GM19035 (cell line): ENCODE measurements around the gene LASP1NB.
"Not testable (repeated sequence)": the region's sequence is repeated elsewhere in the genome, so short reads cannot be mapped to it uniquely, and the experiment has no call there.

ENCODE experiments used
- ATAC-seq: cut with Tn5 transposase; IDR thresholded peaks from one replicate; pipeline ENCODE4 v1.9.1; 2021; ENCODE audit not compliant: unreplicated experiment

The LASP1NB gene

DNA sequence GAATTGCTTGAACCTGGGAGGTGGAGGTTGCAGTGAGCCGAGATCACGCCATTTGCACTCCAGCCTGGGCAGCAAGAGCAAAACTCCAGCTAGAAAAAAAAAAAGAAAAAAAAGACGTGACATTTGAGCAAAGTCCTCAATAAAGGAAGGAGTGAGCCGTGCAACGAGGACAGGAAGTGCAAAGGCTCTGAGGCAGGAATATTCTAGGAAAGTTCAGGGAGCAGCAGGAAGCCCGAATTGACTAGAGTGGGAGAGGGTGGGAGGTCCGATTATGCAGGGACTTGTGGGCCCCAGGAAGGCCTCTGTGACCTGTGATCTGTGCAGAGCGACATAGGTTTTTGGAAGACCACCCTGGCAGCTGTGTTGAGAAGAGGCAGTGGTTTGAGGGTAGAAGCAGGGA, 8.6 kb upstream of the LASP1NB start:
- ATAC-seq: no peak

DNA sequence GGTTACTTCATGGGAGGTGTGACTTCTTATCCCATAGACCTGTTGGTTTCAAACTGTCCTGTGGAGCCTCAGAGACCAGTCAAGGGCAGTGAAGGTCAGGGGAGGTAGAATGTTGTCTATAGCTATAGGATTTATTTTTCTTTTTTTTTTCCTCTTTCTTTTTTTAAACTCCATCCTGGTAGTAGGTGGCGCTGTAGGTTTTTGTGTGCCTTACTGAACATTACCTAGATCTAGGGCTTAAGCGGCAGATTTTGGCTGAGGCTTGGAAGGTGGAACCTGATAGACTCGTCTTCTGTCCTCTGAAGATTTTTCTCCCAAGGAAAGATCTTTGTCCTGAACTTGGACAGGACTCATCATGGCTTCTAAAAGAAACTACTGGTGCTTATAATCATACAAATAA, 8.2 kb upstream of the LASP1NB start:
- no peak for ATAC-seq

DNA sequence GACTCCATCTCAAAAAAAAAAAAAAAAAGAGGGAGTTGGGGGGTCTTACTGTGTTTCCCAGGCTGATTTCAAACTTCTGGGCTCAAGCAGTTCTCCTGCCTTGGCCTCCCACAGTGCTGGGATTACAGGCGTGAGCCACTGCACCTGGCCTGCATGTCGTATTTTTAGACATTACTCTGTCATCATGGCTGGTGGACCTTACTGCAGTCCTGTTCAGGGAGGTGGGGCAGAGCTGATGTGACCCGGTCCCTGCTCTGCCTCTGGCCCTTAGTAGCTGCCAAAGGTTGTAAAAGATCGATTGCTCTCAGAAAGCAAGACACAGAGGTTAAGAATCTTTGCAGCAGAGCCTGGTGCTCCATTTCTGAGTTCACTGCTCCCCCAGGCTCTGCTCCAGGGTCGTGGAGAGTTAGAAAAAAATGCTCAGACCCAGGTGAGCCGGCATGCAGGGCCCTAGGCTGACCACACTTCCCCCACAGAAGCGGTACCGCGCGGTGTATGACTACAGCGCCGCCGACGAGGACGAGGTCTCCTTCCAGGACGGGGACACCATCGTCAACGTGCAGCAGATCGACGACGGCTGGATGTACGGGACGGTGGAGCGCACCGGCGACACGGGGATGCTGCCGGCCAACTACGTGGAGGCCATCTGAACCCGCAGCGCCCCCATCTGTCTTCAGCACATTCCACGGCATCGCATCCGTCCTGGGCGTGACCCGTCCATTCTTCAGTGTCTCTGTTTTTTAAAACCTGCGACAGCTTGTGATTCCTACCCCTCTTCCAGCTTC, 7.1 kb upstream of the LASP1NB start:
- no peak for ATAC-seq

DNA sequence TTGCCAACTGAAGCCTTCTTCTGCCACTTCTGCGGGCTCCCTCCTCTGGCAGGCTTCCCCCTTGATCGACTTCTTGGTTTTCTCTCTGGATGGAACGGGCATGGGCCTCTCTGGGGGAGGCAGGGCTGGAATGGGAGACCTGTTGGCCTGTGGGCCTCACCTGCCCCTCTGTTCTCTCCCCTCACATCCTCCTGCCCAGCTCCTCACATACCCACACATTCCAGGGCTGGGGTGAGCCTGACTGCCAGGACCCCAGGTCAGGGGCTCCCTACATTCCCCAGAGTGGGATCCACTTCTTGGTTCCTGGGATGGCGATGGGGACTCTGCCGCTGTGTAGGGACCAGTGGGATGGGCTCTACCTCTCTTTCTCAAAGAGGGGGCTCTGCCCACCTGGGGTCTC, 6.5 kb upstream of the LASP1NB start:
- ATAC-seq: no peak

DNA sequence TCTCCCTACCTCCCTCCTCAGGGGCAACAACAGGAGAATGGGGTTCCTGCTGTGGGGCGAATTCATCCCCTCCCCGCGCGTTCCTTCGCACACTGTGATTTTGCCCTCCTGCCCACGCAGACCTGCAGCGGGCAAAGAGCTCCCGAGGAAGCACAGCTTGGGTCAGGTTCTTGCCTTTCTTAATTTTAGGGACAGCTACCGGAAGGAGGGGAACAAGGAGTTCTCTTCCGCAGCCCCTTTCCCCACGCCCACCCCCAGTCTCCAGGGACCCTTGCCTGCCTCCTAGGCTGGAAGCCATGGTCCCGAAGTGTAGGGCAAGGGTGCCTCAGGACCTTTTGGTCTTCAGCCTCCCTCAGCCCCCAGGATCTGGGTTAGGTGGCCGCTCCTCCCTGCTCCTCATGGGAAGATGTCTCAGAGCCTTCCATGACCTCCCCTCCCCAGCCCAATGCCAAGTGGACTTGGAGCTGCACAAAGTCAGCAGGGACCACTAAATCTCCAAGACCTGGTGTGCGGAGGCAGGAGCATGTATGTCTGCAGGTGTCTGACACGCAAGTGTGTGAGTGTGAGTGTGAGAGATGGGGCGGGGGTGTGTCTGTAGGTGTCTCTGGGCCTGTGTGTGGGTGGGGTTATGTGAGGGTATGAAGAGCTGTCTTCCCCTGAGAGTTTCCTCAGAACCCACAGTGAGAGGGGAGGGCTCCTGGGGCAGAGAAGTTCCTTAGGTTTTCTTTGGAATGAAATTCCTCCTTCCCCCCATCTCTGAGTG, 5.9 kb upstream of the LASP1NB start:
- ATAC-seq: no peak

DNA sequence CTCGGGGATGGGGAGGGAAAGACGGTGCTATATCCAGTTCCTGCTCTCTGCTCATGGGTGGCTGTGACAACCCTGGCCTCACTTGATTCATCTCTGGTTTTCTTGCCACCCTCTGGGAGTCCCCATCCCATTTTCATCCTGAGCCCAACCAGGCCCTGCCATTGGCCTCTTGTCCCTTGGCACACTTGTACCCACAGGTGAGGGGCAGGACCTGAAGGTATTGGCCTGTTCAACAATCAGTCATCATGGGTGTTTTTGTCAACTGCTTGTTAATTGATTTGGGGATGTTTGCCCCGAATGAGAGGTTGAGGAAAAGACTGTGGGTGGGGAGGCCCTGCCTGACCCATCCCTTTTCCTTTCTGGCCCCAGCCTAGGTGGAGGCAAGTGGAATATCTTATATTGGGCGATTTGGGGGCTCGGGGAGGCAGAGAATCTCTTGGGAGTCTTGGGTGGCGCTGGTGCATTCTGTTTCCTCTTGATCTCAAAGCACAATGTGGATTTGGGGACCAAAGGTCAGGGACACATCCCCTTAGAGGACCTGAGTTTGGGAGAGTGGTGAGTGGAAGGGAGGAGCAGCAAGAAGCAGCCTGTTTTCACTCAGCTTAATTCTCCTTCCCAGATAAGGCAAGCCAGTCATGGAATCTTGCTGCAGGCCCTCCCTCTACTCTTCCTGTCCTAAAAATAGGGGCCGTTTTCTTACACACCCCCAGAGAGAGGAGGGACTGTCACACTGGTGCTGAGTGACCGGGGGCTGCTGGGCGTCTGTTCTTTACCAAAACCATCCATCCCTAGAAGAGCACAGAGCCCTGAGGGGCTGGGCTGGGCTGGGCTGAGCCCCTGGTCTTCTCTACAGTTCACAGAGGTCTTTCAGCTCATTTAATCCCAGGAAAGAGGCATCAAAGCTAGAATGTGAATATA, 4.8 kb upstream of the LASP1NB start:
- no peak for ATAC-seq

DNA sequence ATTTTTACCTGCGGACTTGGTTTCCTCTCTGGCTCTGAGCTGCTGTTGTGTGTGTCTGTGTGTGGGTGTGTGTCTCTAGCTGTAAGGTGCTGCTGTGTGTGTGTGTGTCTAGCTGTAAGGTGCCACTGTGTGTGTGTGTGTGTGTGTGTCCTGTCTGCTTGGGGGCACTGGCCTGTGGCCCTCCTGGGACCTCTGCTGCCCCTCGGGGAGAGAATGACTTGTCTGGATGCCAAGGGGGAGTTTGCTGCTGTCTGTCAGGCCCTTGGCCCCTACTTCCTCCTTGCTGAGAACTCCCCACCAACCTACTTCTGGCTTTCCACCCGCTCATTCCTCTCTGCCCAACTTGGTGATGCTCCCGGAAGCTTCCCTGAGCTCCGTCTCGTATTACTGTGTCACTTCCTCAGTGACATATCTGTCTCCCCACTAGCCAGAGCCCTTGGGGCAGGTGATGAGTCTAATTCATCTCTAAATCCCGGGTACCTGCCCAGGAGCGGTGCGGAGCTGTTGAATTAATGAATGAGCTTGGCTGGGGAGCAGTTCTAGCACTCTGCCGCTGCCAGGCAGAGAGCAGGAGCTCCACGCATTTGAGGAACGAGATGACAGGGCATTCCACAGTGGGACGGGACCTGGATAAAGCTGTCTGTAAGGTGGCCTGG, 3.5 kb upstream of the LASP1NB start:
- ATAC-seq: no peak

DNA sequence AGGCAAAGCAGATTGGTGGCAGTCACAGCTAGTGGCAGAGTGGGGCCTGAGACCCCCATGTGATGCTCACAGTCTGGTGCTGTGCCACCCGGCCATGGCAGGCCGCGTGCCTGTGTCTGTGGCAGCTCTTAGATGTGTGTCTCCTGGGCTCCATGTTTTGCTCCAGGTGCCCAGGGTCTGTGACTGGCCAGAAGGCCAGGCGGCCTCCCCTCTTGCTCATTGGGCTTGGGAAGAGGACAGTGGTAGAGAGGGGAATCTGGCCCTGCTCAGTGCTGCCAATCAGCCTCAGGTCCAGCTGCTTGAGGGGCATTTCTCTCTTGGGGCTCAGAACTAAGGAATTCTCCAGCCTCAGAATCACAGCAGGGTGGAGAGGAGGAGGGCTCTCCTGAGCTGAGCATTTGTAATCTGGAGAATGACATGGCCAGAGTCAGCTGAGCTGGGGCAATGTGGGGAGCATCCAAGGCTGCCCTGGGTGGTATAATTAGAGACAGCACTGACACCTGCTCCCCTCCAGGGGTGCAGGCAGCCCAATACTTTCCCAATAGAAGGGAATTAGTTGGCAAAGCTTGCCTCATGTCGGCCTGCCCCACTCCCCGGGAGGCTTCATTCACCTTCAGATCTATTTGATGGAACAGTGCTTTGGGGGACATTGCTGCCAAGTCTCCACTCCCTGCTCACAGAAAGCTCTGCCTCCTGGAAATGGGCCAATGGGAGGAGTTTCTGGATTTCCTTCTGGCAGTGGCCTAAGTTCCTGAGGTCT, 2.7 kb upstream of the LASP1NB start:
- no peak for ATAC-seq

DNA sequence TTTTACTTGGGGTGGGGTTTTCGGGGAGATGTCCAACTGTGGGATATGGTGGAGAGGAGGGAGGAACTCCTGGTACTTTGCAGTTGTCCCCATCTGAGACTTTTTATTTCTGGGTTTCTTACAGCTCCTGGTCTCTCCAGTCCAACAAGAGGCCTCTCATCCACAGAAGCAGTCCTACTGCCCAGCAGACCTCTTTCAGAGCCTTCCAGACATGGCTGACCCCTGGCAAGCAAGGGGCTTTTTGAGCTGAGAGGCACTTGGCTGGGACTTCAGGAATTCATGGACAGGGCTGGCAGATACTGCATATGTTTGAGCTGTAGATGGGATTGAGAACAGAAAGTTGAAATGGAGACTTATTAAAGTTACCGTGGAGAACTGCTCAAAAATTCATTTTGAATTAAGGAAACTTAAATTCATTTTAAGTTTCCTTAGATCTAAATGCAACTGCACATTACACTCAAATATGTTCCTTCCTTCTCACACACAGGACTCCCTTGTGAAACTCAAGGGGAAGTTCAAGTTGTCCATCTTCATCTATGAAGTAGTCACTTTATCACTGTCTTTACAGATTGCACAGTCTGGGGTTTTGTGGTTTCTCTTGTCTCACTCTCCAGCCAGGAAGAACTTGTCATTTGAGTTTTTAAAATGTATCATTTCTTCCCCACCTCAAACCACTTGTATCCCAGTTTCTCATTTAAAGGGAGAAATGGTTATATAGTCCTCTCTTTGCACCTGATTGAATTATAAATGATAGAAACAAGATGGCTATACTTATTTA, 1.1 kb downstream of the LASP1NB start:
- no peak for ATAC-seq

DNA sequence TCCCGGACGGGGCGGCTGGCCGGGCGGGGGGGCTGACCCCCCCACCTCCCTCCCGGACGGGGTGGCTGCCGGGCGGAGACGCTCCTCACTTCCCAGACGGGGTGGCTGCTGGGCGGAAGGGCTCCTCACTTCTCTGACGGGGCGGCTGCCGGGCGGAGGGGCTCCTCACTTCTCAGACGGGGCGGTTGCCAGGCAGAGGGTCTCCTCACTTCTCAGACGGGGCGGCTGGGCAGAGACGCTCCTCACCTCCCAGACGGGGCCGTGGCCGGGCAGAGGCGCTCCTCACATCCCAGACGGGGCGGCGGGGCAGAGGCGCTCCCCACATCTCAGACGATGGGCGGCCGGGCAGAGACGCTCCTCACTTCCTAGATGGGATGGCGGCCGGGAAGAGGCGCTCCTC, 5.4 kb downstream of the LASP1NB start:
- not testable (repeated sequence) for ATAC-seq

DNA sequence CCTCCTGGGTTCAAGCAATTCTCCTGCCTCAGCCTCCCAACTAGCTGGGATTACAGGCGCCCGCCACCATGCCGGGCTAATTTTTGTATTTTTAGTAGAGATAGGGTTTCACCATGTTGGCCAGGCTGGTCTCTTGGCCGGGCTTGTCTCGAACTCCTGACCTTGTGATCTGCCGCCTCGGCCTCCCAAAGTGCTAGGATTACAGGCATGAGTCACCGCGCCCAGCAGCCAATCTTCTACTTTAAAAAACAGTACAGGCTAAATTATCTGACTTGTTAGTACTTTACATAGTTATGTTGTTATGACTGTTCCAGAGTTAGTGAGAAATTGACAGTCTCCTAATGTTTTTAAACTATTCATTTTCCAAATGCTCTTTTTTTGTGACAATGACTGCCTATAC, 8.5 kb downstream of the LASP1NB start:
- not testable (repeated sequence) for ATAC-seq

DNA sequence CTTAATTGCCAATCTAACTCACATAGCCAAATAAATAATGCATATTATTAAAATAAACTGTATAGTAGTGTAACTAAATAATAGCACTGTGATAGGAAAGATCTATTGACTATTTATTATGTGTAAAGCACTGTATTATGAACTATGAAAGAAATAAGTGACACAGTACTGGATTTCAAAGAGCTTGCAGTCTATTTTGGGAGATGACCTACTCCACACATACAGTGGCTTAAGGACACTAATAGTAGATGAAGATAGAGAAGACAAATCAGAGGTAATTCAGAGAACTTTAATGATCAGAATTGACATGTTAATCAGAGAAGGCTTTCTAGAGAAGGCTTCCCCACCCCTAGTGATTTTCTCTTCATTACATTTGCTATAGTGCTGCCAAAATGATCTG, 14.6 kb downstream of the LASP1NB start:
- no peak for ATAC-seq

DNA sequence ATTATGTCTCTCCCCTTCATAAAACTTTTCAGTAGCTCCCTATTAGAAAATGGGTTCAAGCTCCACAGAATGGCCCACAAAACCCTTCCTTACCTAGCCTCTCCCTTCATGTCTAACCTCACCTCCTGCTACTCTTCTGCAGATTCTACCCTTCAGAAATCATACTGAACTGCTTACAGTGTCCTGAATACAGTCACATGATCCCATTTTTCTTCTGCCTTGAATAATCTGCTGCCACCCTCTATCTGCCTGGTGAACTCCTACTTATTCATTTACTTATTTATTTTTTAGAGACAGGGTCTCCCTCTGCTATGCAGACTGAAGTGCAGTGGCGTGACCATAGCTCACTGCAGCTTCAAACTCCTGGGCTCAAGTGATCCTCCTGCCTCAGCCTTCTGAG, 15.0 kb downstream of the LASP1NB start:
- no peak for ATAC-seq

DNA sequence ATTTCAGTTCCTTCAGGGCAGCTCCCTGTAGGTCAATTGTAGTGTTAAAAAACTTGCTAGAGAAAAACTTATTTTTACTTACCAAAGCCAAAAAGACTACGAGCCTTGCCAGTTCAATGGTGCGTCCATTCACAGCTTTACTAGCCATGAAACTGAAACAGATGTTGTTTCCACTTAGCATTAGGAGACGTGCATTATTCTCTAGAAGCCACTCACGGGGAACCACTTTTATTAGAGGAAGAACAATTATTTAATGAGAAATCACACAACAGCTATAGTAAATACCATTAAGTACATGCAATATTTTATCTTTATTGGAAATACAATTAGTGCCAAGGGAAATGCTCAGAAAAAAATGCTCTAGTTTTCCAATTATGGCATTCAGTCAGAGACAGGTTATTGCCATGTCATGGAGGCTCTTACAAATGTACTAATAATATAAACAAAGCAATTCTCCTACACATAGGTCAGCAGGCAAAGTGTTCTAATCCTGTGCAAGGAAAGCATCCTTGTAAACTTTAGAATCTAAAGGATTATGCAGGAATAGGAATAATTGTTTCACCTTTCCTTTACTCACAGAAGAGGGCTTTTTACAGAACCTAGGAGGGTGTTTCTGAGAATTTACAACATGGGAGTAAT, 17.4 kb downstream of the LASP1NB start:
- ATAC-seq: no peak

DNA sequence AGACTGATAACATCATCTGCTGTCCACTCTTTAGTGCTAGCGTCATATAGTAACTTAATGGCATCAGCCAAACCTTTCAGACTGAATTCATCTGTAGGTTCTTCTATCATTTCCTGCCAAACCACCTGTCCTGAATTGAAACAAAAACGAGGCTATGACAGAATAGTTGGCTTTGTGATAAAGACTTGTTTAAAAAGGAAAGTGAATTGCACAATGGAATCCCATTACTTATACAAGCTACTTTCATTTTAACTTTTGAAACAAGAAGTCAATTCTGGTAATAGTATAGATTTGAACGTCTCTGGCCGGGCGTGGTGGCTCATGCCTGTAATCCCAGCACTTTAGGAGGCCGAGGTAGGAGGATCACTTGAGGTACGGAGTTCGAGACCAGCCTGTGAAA, 18.2 kb downstream of the LASP1NB start:
- no peak for ATAC-seq

DNA sequence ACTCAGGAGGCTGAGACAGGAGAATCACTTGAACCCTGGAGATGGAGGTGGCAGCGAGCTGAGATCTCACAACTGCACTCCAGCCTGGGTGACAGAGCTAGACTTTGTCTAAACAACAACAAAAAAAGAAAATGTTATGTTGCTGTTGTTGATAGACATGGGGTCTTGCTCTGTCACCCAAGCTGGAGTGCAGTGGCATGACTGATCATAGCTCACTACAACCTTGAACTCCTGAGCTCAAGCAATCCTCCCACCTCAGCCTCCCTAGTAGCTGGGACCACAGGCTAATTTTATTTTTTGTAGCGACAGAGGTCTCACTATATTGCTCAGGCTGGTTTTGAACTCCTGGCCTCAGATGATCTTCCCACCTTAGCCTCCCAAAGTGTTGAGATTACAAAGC, 21.8 kb downstream of the LASP1NB start:
- no peak for ATAC-seq

DNA sequence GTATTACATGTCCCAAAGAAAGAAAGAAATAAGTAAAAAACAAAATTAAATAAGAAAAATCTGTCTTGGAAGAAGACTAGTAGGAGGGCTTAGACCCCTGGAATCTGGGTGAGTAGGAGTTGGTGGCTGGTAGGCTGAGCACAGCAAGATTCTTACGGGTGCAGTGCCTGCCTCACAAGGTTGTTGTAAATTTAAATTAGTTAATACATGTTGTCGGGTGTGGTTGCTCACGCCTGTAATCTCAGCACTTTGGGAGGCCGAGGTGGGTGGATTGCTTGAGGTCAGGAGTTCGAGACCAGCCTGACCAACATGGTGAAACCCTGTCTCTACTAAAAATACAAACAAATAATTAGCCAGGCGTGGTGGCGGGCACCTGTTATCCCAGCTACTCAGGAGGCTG, 28.4 kb downstream of the LASP1NB start:
- ATAC-seq: not testable (repeated sequence)

DNA sequence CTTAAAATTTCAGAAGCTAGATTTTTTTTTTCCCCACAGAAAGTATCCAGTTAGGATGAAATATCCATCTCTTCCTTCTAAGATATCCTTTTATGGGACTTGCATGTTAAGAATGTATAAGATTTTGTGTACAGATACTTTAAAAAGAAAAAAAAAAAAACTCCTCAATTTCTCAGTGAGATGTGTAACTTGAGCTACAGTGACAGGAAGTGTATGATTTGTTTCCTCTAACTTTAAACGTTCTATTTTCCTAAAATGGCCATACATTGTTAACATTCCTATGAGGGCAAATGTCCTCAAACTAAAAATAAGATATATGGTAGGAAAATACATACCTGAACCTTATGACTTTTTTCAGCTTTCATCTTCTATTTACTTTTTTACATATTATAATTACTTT, 32.9 kb downstream of the LASP1NB start:
- ATAC-seq: no peak

DNA sequence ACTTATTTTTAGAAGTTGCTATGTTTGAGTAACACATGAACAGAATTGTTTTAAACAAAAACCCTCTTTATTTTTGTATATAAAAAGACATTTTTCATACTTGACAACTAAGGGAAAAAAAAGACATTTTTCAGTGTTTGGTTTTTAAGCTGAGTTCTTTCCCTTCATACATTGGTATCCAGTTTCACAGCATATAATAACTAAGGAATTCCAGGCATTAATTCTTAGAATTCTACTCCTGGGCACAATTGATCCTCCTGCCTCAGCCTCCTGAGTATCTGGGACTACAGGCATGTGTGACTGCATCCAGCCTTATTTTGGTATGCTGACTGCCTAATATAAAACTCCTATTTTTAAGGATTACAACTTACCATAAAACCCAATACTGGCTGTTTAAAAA, 33.3 kb downstream of the LASP1NB start:
- no peak for ATAC-seq
